ENCODE results near the gene TUB. TPM values are rescaled to one million over a fixed set of nuclear protein-coding genes. Genes with fewer than 3 reads are reported as not detected.

Gene TUB
- total and polyA plus RNA-seq, 2 donors (not counting 1 experiment from before 2014, with no cell fraction given) = 0.06 to 0.10 TPM

DNA sequence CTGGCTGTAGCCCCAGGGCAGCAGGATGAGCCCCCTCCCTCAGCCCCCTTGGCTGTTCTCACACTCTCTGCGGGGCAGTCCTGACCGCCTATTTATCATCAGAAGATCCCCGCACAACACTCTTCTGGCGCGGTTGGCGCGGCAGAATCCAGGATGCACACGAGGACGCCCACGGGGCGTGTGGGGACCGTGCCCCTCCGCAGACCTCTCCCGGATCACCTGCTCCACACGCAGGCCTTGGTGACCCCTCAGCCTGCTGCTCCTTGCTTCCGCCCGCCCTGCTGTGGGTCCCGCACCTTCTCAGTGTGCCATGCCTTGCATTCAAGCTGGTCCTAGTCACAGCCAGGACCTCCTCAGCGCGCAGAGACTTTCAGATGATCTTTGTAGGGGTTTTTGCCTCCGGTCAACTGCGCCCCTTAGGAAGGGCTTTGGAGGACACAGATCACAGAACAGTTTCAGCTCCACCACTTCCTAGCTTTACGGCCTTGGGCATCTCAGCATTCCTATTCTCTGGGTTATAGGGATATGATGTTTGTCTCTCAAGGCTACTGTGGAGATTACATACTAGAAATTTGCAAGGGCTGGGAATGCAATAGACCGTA is 841 bp upstream of the TUB start:
- H3K9me3 Mint-ChIP-seq (ENCODE audit: insufficient read depth) = no peaks in the 10 kb centered on the region
- Histone ChIP-seq H4K20me1 (ENCODE audit: control insufficient read depth, insufficient read depth, low read length, poor library complexity, severe bottlenecking) (no peaks in the 10 kb centered on the region), H3K9me3 (ENCODE audit: control extremely low read depth in 1 of 3, control insufficient read depth in 2 of 3, insufficient read depth in 1 of 3, low read length in 2 of 3) (peaks cover 0 to 2% (median 0%) of the 10 kb centered on the region in 3 donors), H2AFZ (ENCODE audit: insufficient read depth, low read depth, low read length, poor library complexity, severe bottlenecking) (peak overlapping the region; percentile 51), H3K9ac (ENCODE audit: low read length) (no peak overlapping the region), H3K4me1 (ENCODE audit: control insufficient read depth in 2 of 2, insufficient read depth in 2 of 2, low read length in 2 of 2) (peaks cover 11 to 12% of the 10 kb centered on the region in 2 donors), H3K79me2 (ENCODE audit: control insufficient read depth, insufficient read depth, low read length) (no peaks in the 10 kb centered on the region), H3K4me3 (ENCODE audit: control extremely low read depth in 1 of 5, extremely low read depth in 1 of 5, insufficient read depth in 1 of 5, low read depth in 2 of 5, low read length in 4 of 5) (no peak overlapping the region), H3K27me3 (replicated peaks in 1 of 4; ENCODE audit: control extremely low read depth in 1 of 4, control insufficient read depth in 3 of 4, insufficient read depth in 4 of 4, low read length in 3 of 4) (peaks cover 0 to 47% (median 17%) of the 10 kb centered on the region in 4 experiments), H3K36me3 (replicated peaks in 1 of 2; ENCODE audit: control extremely low read depth in 1 of 2, control insufficient read depth in 1 of 2, extremely low read depth in 1 of 2, insufficient read depth in 2 of 2, low read length in 1 of 2) (no peaks in the 10 kb centered on the region), H3K27ac (ENCODE audit: low read length in 2 of 2) (no peak overlapping the region), H3K4me2 (replicated peaks; ENCODE audit: low read depth, low read length, poor library complexity, severe bottlenecking) (peak overlapping the region; percentile 72)
- ChIA-PET POLR2A (no interaction called here), CTCF (no interaction called here)
- H3K27ac Mint-ChIP-seq = no peak overlapping the region
- no peak for TF ChIP-seq EZH2 (IDR thresholded peaks at IDR 0.05; ENCODE audit: borderline replicate concordance, insufficient read depth, low read depth, low read length, poor library complexity, severe bottlenecking)
- TF ChIP-seq, protein P1, sequence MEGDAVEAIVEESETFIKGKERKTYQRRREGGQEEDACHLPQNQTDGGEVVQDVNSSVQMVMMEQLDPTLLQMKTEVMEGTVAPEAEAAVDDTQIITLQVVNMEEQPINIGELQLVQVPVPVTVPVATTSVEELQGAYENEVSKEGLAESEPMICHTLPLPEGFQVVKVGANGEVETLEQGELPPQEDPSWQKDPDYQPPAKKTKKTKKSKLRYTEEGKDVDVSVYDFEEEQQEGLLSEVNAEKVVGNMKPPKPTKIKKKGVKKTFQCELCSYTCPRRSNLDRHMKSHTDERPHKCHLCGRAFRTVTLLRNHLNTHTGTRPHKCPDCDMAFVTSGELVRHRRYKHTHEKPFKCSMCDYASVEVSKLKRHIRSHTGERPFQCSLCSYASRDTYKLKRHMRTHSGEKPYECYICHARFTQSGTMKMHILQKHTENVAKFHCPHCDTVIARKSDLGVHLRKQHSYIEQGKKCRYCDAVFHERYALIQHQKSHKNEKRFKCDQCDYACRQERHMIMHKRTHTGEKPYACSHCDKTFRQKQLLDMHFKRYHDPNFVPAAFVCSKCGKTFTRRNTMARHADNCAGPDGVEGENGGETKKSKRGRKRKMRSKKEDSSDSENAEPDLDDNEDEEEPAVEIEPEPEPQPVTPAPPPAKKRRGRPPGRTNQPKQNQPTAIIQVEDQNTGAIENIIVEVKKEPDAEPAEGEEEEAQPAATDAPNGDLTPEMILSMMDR (IDR thresholded peaks at IDR 0.05) = no peak
- DNase-seq = no peak
- peak overlapping the region; percentile 77 for H3K4me3 Mint-ChIP-seq
- ATAC-seq (ENCODE audit: low read depth) = no peak
- WGBS (ENCODE audit: insufficient coverage) = 83% methylated on average over 18 of the region's 24 CpGs
- peaks cover 10% of the 10 kb centered on the region for H3K4me1 Mint-ChIP-seq
- peaks cover 54% of the 10 kb centered on the region for H3K27me3 Mint-ChIP-seq
- intact Hi-C loops (cut with micrococcal nuclease) = no loop called here

DNA sequence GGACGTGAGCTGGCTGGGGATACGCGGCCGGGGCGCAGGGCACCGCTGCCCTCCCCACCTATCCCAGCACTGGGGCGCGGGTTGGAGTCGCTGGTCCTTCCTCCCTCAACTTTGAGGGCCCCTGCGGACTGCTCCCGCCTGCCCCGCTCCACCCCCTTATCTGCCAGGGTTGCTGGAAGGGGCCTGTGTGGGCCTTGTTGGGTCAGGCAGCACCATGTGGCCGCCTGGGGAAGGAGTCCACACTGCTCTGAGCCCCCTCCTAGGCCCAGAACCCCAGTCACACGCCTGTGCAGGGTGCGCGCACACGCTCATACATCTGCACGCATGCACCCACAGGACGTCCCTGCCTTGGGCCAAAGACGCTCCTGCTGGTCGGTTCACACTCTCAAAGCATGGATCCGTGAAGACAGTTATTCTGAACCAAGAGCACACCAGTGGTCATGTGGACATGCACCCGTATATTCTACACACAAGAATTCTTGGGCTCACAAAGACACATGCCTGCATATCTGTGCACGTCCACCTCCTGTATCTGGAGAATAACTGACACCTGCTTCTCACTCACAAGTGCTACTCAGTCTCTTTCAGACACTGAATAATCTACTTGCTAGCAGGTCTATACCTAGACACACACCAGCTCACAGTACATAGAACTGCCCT is 710 bp downstream of the TUB start:
- Histone ChIP-seq H3K4me1 (ENCODE audit: control insufficient read depth in 2 of 2, insufficient read depth in 2 of 2, low read length in 2 of 2) (peaks cover 11 to 12% of the 10 kb centered on the region in 2 donors), H2AFZ (ENCODE audit: insufficient read depth, low read depth, low read length, poor library complexity, severe bottlenecking) (no peak overlapping the region), H3K36me3 (replicated peaks in 1 of 2; ENCODE audit: control extremely low read depth in 1 of 2, control insufficient read depth in 1 of 2, extremely low read depth in 1 of 2, insufficient read depth in 2 of 2, low read length in 1 of 2) (no peaks in the 10 kb centered on the region), H3K27ac (ENCODE audit: low read length in 2 of 2) (no peak overlapping the region), H3K9me3 (ENCODE audit: control extremely low read depth in 1 of 3, control insufficient read depth in 2 of 3, insufficient read depth in 1 of 3, low read length in 2 of 3) (peaks cover 0 to 2% (median 0%) of the 10 kb centered on the region in 3 donors), H3K4me3 (ENCODE audit: control extremely low read depth in 1 of 5, extremely low read depth in 1 of 5, insufficient read depth in 1 of 5, low read depth in 2 of 5, low read length in 4 of 5) (no peak overlapping the region), H3K9ac (ENCODE audit: low read length) (no peak overlapping the region), H3K4me2 (replicated peaks; ENCODE audit: low read depth, low read length, poor library complexity, severe bottlenecking) (peak overlapping the region; percentile 72), H3K79me2 (ENCODE audit: control insufficient read depth, insufficient read depth, low read length) (no peaks in the 10 kb centered on the region), H3K27me3 (replicated peaks in 1 of 4; ENCODE audit: control extremely low read depth in 1 of 4, control insufficient read depth in 3 of 4, insufficient read depth in 4 of 4, low read length in 3 of 4) (peaks cover 0 to 47% (median 17%) of the 10 kb centered on the region in 4 experiments), H4K20me1 (ENCODE audit: control insufficient read depth, insufficient read depth, low read length, poor library complexity, severe bottlenecking) (no peaks in the 10 kb centered on the region)
- ChIA-PET CTCF (interaction anchor here (1.1 kb wide), 1 partner anchor 18 kb away, joined by 3 read pairs; no protein-coding TSS in a partner anchor), POLR2A (no interaction called here)
- peaks cover 10% of the 10 kb centered on the region for H3K4me1 Mint-ChIP-seq
- no peak overlapping the region for H3K27ac Mint-ChIP-seq
- no peaks in the 10 kb centered on the region for H3K9me3 Mint-ChIP-seq (ENCODE audit: insufficient read depth)
- intact Hi-C loops (cut with micrococcal nuclease) = no loop called here
- ATAC-seq (ENCODE audit: low read depth) (no peak), DNase-seq (no peak)
- TF ChIP-seq, protein P1 (IDR thresholded peaks at IDR 0.05) = no peak
- no peak for TF ChIP-seq EZH2 (IDR thresholded peaks at IDR 0.05; ENCODE audit: borderline replicate concordance, insufficient read depth, low read depth, low read length, poor library complexity, severe bottlenecking)
- 54% methylated on average over 24 of the region's 24 CpGs for WGBS (ENCODE audit: insufficient coverage)
- H3K27me3 Mint-ChIP-seq = peaks cover 60% of the 10 kb centered on the region
- peak overlapping the region; percentile 72 for H3K4me3 Mint-ChIP-seq

Data from B cell (primary cell).